Neural cell (in vitro differentiated cells): Measurements from ENCODE around the gene FAM168A.

Source experiments
- EP300 ChIP-seq: fragments of 450-650 bp; conservative IDR thresholded peaks from 2 replicates; pipeline ENCODE4 v1.6.1; 2014; ENCODE audit warnings: antibody characterized with exemption, mild to moderate bottlenecking, moderate library complexity; ENCODE audit not compliant: poor library complexity, severe bottlenecking
- EZH2 ChIP-seq: fragments of 200-600, 300-800 bp; shearing (Covaris generic), sonication (generic); IDR thresholded peaks from 2 replicates; pipeline ENCODE4 v1.6.1; 2014; ENCODE audit warnings: antibody characterized with exemption, low read length, borderline replicate concordance, mild to moderate bottlenecking; ENCODE audit not compliant: insufficient read depth, poor library complexity, severe bottlenecking
- MXI1 ChIP-seq: fragments of 450-650 bp; conservative IDR thresholded peaks from 2 replicates; pipeline ENCODE4 v1.6.1; 2014; ENCODE audit warnings: antibody characterized with exemption, mild to moderate bottlenecking; ENCODE audit not compliant: poor library complexity, severe bottlenecking
- POLR2AphosphoS5 ChIP-seq: IDR thresholded peaks from 2 replicates; pipeline ENCODE4 v1.6.1; 2012
- RAD21 ChIP-seq: fragments of 450-650 bp; conservative IDR thresholded peaks from 2 replicates; pipeline ENCODE4 v1.6.1; 2014; ENCODE audit warnings: antibody characterized with exemption, mild to moderate bottlenecking, moderate library complexity
- SMC3 ChIP-seq: fragments of 450-650 bp; conservative IDR thresholded peaks from 2 replicates; pipeline ENCODE4 v1.6.1; 2014; ENCODE audit warnings: antibody characterized with exemption, mild to moderate bottlenecking, moderate library complexity; ENCODE audit not compliant: poor library complexity
- TAF1 ChIP-seq: IDR thresholded peaks from 2 replicates; pipeline ENCODE4 v1.6.1; 2012; ENCODE audit warnings: low read depth
- TF ChIP-seq, protein P1 (sequence below): fragments of 450-650 bp; IDR thresholded peaks from 2 replicates; pipeline ENCODE4 v1.5.1; 2014; ENCODE audit warnings: antibody characterized with exemption, mild to moderate bottlenecking, moderate library complexity; ENCODE audit not compliant: poor library complexity, severe bottlenecking
- TF ChIP-seq, protein P2 (sequence below): IDR thresholded peaks from 2 replicates; pipeline ENCODE4 v1.6.1; 2012; ENCODE audit warnings: borderline replicate concordance

DNA sequence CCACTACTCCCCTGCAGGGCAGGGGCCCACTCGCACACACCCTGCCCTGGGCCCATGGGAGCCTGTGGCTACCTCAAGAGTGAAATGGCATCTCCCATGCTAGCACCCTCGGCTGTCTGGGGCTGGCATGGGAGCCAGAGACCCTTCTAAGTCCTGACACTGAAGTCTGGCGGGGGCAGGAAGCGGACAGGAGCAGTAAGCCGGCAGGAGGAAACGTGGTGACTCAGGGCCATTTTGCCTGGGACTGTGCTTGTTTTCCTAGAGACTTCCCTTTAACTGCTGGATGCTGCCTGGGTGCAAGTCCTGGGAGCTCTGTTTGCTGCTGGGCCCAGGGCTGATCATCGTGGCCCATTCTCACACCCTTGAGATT lies 204.9 kb downstream of the FAM168A start:
- TF ChIP-seq EP300 (no peak), RAD21 (no peak), POLR2AphosphoS5 (no peak), EZH2 (no peak), TAF1 (no peak), MXI1 (no peak), SMC3 (no peak)
- TF ChIP-seq, protein P1, sequence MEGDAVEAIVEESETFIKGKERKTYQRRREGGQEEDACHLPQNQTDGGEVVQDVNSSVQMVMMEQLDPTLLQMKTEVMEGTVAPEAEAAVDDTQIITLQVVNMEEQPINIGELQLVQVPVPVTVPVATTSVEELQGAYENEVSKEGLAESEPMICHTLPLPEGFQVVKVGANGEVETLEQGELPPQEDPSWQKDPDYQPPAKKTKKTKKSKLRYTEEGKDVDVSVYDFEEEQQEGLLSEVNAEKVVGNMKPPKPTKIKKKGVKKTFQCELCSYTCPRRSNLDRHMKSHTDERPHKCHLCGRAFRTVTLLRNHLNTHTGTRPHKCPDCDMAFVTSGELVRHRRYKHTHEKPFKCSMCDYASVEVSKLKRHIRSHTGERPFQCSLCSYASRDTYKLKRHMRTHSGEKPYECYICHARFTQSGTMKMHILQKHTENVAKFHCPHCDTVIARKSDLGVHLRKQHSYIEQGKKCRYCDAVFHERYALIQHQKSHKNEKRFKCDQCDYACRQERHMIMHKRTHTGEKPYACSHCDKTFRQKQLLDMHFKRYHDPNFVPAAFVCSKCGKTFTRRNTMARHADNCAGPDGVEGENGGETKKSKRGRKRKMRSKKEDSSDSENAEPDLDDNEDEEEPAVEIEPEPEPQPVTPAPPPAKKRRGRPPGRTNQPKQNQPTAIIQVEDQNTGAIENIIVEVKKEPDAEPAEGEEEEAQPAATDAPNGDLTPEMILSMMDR, result no peak
- TF ChIP-seq, protein P2, sequence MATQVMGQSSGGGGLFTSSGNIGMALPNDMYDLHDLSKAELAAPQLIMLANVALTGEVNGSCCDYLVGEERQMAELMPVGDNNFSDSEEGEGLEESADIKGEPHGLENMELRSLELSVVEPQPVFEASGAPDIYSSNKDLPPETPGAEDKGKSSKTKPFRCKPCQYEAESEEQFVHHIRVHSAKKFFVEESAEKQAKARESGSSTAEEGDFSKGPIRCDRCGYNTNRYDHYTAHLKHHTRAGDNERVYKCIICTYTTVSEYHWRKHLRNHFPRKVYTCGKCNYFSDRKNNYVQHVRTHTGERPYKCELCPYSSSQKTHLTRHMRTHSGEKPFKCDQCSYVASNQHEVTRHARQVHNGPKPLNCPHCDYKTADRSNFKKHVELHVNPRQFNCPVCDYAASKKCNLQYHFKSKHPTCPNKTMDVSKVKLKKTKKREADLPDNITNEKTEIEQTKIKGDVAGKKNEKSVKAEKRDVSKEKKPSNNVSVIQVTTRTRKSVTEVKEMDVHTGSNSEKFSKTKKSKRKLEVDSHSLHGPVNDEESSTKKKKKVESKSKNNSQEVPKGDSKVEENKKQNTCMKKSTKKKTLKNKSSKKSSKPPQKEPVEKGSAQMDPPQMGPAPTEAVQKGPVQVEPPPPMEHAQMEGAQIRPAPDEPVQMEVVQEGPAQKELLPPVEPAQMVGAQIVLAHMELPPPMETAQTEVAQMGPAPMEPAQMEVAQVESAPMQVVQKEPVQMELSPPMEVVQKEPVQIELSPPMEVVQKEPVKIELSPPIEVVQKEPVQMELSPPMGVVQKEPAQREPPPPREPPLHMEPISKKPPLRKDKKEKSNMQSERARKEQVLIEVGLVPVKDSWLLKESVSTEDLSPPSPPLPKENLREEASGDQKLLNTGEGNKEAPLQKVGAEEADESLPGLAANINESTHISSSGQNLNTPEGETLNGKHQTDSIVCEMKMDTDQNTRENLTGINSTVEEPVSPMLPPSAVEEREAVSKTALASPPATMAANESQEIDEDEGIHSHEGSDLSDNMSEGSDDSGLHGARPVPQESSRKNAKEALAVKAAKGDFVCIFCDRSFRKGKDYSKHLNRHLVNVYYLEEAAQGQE, result no peak
